Psoas muscle (tissue), 8 donors: Measurements from ENCODE around the gene DIAPH3. TPM values are rescaled to one million over a fixed set of nuclear protein-coding genes. Genes with fewer than 3 reads are reported as not detected.

Experiments used
- ATAC-seq, 4 donors: fragments of 200-7000 bp; cut with Tn5 transposase; one replicate each; pipeline ENCODE4 v1.9.1; 2020; ENCODE audit warnings: moderate library complexity in 3 of 4, mild to moderate bottlenecking in 2 of 4
- DNase-seq, 2 donors: peaks; one replicate each; pipeline ENCODE4 v3.0.0-alpha.2; 2020
- H3K27ac ChIP-seq: fragments of 200-600 bp; one replicate; pipeline ENCODE4 v1.8.0; 2022
- H3K27me3 ChIP-seq, 3 donors: fragments of 200-600 bp in 1 of 3; one replicate each; pipeline versions ENCODE4 v1.6.1 to v1.8.0; 2013 to 2022; ENCODE audit warnings: low read length in 2 of 3, mild to moderate bottlenecking in 2 of 3, moderate library complexity in 1 of 3; ENCODE audit not compliant: insufficient read depth in 3 of 3
- H3K36me3 ChIP-seq, 2 donors: fragments of 200-600 bp in 1 of 2; one replicate each; pipeline versions ENCODE4 v1.6.1 to v1.8.0; 2013 to 2022; ENCODE audit warnings: low read depth in 1 of 2, mild to moderate bottlenecking in 1 of 2, moderate library complexity in 1 of 2; ENCODE audit not compliant: insufficient read depth in 1 of 2
- H3K4me1 ChIP-seq: fragments of 200-600 bp; one replicate; pipeline ENCODE4 v1.8.0; 2022
- H3K4me3 ChIP-seq: fragments of 200-600 bp; one replicate; pipeline ENCODE4 v1.8.0; 2022; ENCODE audit warnings: mild to moderate bottlenecking
- H3K9me3 ChIP-seq: fragments of 200-600 bp; one replicate; pipeline ENCODE4 v1.8.0; 2022
- CTCF ChIP-seq: fragments of 200-600 bp; IDR thresholded peaks from one replicate; pipeline ENCODE4 v1.8.0; 2022; ENCODE audit warnings: antibody characterized with exemption
- WGBS, 3 donors: extraction: QIAGEN DNeasy Blood & Tissue Kit; methylation state at CpG; one replicate each; pipeline versions ENCODE4 v1.1.6 to v1.1.7; 2013; 5-methylcytosine and 5-hydroxymethylcytosine counted together
- intact Hi-C, 2 donors: fragments of 100-400 bp; cut with DNase I; formaldehyde crosslinking; loops; one replicate each; pipeline versions ENCODE4 v1.11.0 to v1.14.2; 2022
- polyA plus RNA-seq, 3 donors: library from polyadenylated mRNA; stranded (reverse); fragments of 200-250 nt; gene quantifications; one replicate each; pipeline ENCODE4 v1.2.3, GENCODE V29; 2013
- total RNA-seq, 4 donors: library from RNA; stranded (reverse); fragmentation: NEBNext Ultra II Directional in 2 of 4; extraction: Animal tissue kit (Norgen Biotek cat#: 25700) in 2 of 4; gene quantifications; one replicate each; pipeline versions ENCODE4 v1.2.1 to v1.2.4, GENCODE V29; 2021 to 2023
- donor health status: healthy with polysubstance abuse.
- donor health status: DM: no; HTN: no; CAD: no; lungs with moderate emphysema.
- donor health status: Bipolar disorder and iron deficiency.
- donor health status: healthy.
- donor health status: DM: yes; HTN: yes; CAD: no.
- donor health status: DM: no; HTN: no; CAD: no.
- donor health status: DM: no; HTN: no; CAD: no.
- donor health status: DM: yes; HTN: yes; CAD: no.

The DIAPH3 gene
- total and polyA plus RNA-seq, 7 donors: 0.03 to 0.10 (median 0.08) TPM; not detected in 4

DNA sequence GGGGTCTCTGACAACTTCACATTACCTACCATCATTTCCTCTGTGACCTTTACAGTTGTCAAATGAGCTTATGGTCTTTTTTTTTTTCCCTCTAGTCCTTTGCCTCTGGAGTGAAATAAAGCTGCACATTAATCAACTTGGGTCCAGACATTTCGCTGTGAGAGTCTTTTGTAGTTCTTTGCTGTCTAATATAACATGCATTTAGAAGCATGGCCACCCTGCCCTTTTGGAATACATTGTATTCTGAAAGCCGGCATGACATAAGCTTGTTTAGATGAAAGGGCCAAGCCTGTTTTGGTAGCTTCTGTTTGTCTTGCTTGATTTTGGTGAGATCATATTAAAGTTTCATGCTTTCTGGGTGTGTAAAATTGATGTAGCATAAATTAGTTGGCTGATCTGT, 509.8 kb downstream of the DIAPH3 start:
- no peak for ATAC-seq
- intact Hi-C loops: no loop called here

DNA sequence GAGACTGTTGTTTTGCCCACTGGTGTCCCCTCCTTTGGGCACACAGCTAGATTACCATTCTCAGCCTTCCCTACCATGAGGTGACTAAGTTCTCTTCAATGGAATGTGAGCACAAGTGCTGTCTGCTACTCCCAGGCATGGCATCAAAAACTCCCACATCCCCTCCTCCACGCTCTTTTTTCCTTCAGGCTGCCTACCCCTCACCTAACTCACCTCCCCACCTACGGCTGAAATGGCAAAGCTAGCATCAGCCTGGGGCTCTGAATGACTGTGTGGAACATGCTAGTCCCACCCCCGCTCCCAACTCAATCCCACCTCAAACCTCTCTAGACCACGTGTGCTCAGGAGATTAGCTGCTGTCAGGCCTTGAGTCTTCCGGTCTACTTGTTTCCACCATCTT, 512.2 kb downstream of the DIAPH3 start:
- no peak overlapping the region for H3K4me3 ChIP-seq
- peaks cover 0 to 2% (median 0%) of the 10 kb centered on the region in 3 donors for H3K27me3 ChIP-seq
- no peaks in the 10 kb centered on the region for H3K9me3 ChIP-seq
- TF ChIP-seq CTCF: no peak
- DNase-seq (no peak), ATAC-seq (no peak)
- no peaks in the 10 kb centered on the region for H3K36me3 ChIP-seq
- WGBS, 3 donors: 93 to 96% (median 95%) methylated on average over 5 of the region's 5 CpGs
- no peaks in the 10 kb centered on the region for H3K4me1 ChIP-seq
- no peak overlapping the region for H3K27ac ChIP-seq
- intact Hi-C loops: no loop called here

More for the DNA sequence above, 509.8 kb downstream of the DIAPH3 start:
- Histone ChIP-seq H3K9me3 (no peaks in the 10 kb centered on the region), H3K27ac (no peak overlapping the region), H3K4me1 (no peaks in the 10 kb centered on the region), H3K27me3 (peaks cover 0 to 2% (median 0%) of the 10 kb centered on the region in 3 donors), H3K4me3 (no peak overlapping the region), H3K36me3 (no peaks in the 10 kb centered on the region)
- WGBS, 3 donors: 41 to 73% (median 43%) methylated on average over 2 of the region's 2 CpGs
- DNase-seq: no peak
- TF ChIP-seq CTCF: no peak

GRCh38 chr13:59643906-59644626, 519.7 kb downstream of the DIAPH3 start:
- ATAC-seq (no peak), DNase-seq (no peak)
- H3K4me1 ChIP-seq: no peaks in the 10 kb centered on the region
- 26 to 48% (median 29%) methylated on average over 3 of the region's 3 CpGs for WGBS, 3 donors
- H3K36me3 ChIP-seq: no peaks in the 10 kb centered on the region
- H3K9me3 ChIP-seq: no peaks in the 10 kb centered on the region
- H3K27me3 ChIP-seq: no peaks in the 10 kb centered on the region
- no peak for TF ChIP-seq CTCF
- no peak overlapping the region for H3K27ac ChIP-seq
- intact Hi-C loops: no loop called here
- H3K4me3 ChIP-seq: no peak overlapping the region

GRCh38 chr13:59643364-59643841, 520.3 kb downstream of the DIAPH3 start:
- no peaks in the 10 kb centered on the region for H3K36me3 ChIP-seq
- no peaks in the 10 kb centered on the region for H3K9me3 ChIP-seq
- H3K4me3 ChIP-seq: no peak overlapping the region
- ATAC-seq (no peak), DNase-seq (no peak)
- 41 to 59% (median 48%) methylated on average over 6 of the region's 6 CpGs for WGBS, 3 donors
- H3K4me1 ChIP-seq: no peaks in the 10 kb centered on the region
- no peak for TF ChIP-seq CTCF
- H3K27ac ChIP-seq: no peak overlapping the region
- H3K27me3 ChIP-seq: no peaks in the 10 kb centered on the region
- intact Hi-C loops: no loop called here

DNA sequence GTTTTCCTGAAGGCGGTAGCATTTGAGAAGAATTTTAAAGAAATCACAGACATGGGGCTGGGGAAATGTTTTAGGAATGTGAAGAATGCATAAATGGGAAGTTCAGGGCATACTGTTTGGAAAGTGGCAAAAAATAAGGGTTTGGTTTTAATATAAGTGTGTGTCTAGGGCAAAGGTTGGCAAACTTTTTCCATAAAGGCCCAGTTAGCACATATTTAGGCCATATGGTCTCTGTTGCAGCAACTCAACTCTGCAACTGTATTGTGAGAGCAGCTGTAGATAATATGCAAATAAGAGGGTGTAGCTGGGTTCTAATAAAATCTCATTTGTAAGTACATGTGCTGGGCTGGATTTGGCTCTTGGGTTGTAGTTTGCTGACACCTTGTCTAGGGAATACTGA, 521.9 kb downstream of the DIAPH3 start:
- ATAC-seq: no peak
- TF ChIP-seq CTCF: no peak
- Histone ChIP-seq H3K27me3 (no peaks in the 10 kb centered on the region), H3K4me1 (no peaks in the 10 kb centered on the region), H3K9me3 (no peaks in the 10 kb centered on the region), H3K27ac (no peak overlapping the region), H3K36me3 (no peaks in the 10 kb centered on the region), H3K4me3 (no peak overlapping the region)
- intact Hi-C loops: no loop called here
- 74 to 81% (median 75%) methylated on average over 1 of the region's 1 CpG for WGBS, 3 donors
- no peak for DNase-seq
